Dendritic cell treated with granulocyte-macrophage colony-stimulating factor and Interleukin-4, amounts not matched to agents 40 ng/mL and 50 ng/mL, for 4 days (primary cell): ENCODE measurements around the gene METRN.

Experiments used
- H3K27ac Mint-ChIP-seq: one replicate; pipeline ENCODE4 v1.8.0; 2022; ENCODE audit warnings: mild to moderate bottlenecking, mixed read lengths
- H3K27me3 Mint-ChIP-seq: one replicate; pipeline ENCODE4 v1.8.0; 2022; ENCODE audit warnings: mild to moderate bottlenecking, mixed read lengths
- H3K36me3 Mint-ChIP-seq: one replicate; pipeline ENCODE4 v1.8.0; 2022; ENCODE audit warnings: low read depth, mixed read lengths
- H3K4me1 Mint-ChIP-seq: one replicate; pipeline ENCODE4 v1.8.0; 2022; ENCODE audit warnings: low read depth, mixed read lengths
- H3K4me3 Mint-ChIP-seq: one replicate; pipeline ENCODE4 v1.8.0; 2022; ENCODE audit warnings: mild to moderate bottlenecking, moderate library complexity, mixed read lengths
- H3K9me3 Mint-ChIP-seq: one replicate; pipeline ENCODE4 v1.8.0; 2022; ENCODE audit warnings: mixed read lengths
- intact Hi-C: fragments of 100-400 bp; cut with micrococcal nuclease; formaldehyde crosslinking; loops from one replicate; pipeline ENCODE4 v1.15.0; 2022

The METRN gene

DNA sequence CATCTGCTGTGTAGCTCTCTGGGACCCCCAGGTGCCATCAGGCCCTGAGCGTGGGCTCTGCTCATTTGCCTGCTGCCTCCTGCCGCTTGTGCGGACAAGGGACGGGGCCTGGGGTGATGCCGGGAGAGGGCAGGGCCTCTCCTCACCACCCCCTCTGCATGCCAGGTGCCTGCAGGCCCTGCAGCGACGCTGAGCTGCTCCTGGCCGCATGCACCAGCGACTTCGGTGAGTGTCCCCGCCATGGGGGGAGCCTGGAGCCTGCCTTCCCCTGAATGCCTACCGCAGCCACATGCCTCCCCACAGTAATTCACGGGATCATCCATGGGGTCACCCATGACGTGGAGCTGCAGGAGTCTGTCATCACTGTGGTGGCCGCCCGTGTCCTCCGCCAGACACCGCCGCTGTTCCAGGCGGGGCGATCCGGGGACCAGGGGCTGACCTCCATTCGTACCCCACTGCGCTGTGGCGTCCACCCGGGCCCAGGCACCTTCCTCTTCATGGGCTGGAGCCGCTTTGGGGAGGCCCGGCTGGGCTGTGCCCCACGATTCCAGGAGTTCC, 1.9 kb downstream of the METRN start:
- peaks cover 64% of the 10 kb centered on the region for H3K27me3 Mint-ChIP-seq
- peaks cover 45% of the 10 kb centered on the region for H3K4me1 Mint-ChIP-seq
- intact Hi-C loops, result no loop called here
- no peak overlapping the region for H3K4me3 Mint-ChIP-seq
- H3K36me3 Mint-ChIP-seq, result no peaks in the 10 kb centered on the region
- H3K27ac Mint-ChIP-seq, result no peak overlapping the region
- no peaks in the 10 kb centered on the region for H3K9me3 Mint-ChIP-seq

- peaks cover 3% of the 10 kb centered on the region for H3K36me3 Mint-ChIP-seq
- peaks cover 51% of the 10 kb centered on the region for H3K4me1 Mint-ChIP-seq
- intact Hi-C loops, result no loop called here
- H3K27ac Mint-ChIP-seq, result no peak overlapping the region
- H3K4me3 Mint-ChIP-seq, result no peak overlapping the region
- H3K9me3 Mint-ChIP-seq, result no peaks in the 10 kb centered on the region
- peaks cover 60% of the 10 kb centered on the region for H3K27me3 Mint-ChIP-seq
Observed at GRCh38 chr16:717450-718245, 2.7 kb downstream of the METRN start.

DNA sequence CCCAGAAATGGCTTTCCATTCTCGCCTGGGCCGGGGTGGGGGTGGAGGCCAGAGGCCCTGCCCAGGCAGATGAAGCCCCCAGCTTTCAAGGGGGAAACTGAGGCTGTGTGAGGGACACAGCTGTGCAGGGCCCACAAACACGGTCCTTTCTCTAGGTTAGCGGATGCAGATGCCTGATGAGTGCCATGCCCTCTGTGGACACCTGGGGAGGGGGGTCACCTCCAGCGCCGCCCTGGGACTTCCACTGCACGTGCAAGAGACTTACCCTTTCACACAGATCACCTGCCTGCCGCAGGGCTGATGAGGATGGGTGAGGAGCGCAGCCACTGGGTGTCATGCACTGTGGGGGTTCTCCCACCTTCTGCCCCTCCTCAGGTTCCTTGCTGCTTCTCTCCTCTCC, 3.5 kb downstream of the METRN start:
- Mint-ChIP-seq H3K27me3 (peaks cover 55% of the 10 kb centered on the region), H3K36me3 (peaks cover 11% of the 10 kb centered on the region), H3K27ac (no peak overlapping the region), H3K4me1 (peaks cover 53% of the 10 kb centered on the region), H3K9me3 (no peaks in the 10 kb centered on the region), H3K4me3 (no peak overlapping the region)
- intact Hi-C loops, result no loop called here

- peaks cover 15% of the 10 kb centered on the region for H3K36me3 Mint-ChIP-seq
- peaks cover 52% of the 10 kb centered on the region for H3K4me1 Mint-ChIP-seq
- H3K27ac Mint-ChIP-seq, result no peak overlapping the region
- no peak overlapping the region for H3K4me3 Mint-ChIP-seq
- intact Hi-C loops, result no loop called here
- H3K27me3 Mint-ChIP-seq, result peaks cover 50% of the 10 kb centered on the region
- H3K9me3 Mint-ChIP-seq, result no peaks in the 10 kb centered on the region
Observed at GRCh38 chr16:718922-719321, 4.0 kb downstream of the METRN start.

DNA sequence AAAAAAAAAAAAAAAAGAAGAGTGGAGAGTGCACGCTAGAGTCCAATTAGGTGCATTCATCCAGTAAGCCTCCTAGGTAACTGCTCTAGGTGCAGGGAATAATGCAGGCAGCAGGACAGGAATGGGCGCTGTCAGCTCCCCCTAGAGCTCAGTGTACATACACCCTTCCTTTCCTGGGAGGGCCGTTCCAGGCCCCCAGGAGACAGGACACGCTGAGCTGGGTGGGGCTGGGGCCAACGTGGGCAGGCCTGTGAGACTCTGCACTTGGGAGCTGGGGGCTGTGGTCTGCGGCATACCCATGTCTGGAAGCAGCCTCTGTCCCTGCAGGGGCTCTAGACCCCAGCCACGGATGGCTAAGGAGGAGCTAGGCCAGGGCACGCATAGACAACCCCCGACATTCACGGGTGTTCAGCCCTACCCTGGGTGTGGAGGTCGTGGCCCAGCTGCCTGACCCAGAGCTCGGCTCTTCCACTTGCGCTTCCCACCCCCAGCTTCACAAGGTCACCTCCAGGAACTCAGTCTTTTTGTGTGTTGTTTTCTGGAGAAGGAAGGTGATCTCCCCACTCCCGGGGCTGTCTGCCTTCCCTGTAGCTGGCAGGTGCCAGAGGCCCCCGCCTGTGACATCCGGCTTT, 5.0 kb downstream of the METRN start:
- Mint-ChIP-seq H3K27ac (peak overlapping the region; percentile 78), H3K4me1 (peaks cover 45% of the 10 kb centered on the region), H3K27me3 (peaks cover 43% of the 10 kb centered on the region), H3K36me3 (peaks cover 15% of the 10 kb centered on the region), H3K4me3 (peak overlapping the region; percentile 87), H3K9me3 (no peaks in the 10 kb centered on the region)
- intact Hi-C loops, result no loop called here

DNA sequence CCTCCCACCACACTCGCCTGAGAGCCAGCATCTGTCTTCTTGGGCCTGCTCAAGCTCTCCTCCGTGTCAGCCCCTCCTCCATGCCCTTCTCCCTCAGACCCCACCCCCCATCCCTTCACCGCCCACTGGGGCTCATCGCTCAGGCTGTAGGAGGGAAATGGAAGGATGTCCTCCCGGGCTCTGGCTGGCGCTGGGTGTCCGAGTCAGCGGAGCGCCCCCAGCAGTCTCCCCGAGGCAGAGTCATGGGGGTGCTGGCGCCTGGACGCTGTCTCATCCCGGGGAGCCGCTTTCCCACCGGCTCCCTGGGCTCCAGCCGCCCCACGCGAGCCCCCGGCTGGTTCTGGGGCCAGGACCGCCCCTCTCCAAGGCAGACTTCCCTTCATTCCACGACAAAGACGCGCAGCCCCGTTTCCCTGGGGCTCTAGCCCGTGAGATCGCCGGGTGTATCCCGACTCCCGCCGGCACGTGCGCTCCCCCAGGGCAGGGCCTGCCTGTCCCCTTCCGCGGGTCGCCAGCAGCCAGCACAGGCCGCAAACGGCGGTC, 5.6 kb downstream of the METRN start:
- peak overlapping the region; percentile 78 for H3K27ac Mint-ChIP-seq
- peaks cover 49% of the 10 kb centered on the region for H3K4me1 Mint-ChIP-seq
- intact Hi-C loops, result no loop called here
- peaks cover 49% of the 10 kb centered on the region for H3K27me3 Mint-ChIP-seq
- no peaks in the 10 kb centered on the region for H3K9me3 Mint-ChIP-seq
- H3K4me3 Mint-ChIP-seq, result peak overlapping the region; percentile 87
- peaks cover 15% of the 10 kb centered on the region for H3K36me3 Mint-ChIP-seq

DNA sequence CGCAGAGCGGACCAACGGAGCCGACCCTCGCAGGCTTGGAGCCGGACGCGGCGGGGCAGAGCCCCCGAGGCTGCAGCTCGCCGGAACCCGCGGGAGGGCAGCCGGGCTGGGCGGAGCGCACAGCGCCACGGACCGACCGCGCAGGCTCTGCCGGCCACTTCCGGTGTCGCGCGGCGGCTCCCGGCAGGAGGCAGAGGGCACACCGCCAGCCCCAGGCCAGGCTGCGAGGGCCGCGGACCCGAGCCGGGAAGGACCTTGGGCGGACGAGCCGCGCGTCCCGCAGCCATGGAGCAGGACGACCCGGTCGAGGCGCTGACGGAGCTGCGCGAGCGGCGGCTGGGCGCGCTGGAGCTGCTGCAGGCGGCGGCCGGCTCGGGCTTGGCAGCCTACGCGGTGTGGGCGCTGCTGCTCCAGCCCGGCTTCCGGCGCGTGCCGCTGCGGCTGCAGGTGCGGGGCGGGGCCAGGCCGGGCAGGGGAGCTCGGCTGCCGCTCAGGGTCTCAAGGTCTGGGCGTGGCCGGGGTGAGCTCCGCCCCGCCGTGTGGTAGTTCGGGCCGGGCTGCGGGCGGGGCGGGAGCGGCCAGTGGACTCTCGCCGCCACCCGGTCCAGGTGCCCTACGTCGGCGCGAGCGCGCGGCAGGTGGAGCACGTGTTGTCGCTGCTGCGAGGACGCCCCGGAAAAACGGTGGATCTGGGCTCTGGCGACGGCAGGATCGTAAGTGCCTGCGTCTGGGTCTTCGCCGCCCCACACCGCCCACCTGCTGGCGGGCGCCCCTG, 6.3 kb downstream of the METRN start, which contains the start of gene ANTKMT:
TSS of gene ANTKMT (plus strand) at position 157 of the 775 bp plus-strand sequence. CDS start at position 286, 129 bp downstream.
- Mint-ChIP-seq H3K27me3 (peaks cover 50% of the 10 kb centered on the region), H3K27ac (peak within 1 kb of the TSS; percentile 78), H3K4me1 (peaks cover 43% of the 10 kb centered on the region), H3K4me3 (peak within 1 kb of the TSS; percentile 87), H3K9me3 (no peaks in the 10 kb centered on the region), H3K36me3 (peaks cover 15% of the 10 kb centered on the region)
- intact Hi-C loops, result no loop called here

DNA sequence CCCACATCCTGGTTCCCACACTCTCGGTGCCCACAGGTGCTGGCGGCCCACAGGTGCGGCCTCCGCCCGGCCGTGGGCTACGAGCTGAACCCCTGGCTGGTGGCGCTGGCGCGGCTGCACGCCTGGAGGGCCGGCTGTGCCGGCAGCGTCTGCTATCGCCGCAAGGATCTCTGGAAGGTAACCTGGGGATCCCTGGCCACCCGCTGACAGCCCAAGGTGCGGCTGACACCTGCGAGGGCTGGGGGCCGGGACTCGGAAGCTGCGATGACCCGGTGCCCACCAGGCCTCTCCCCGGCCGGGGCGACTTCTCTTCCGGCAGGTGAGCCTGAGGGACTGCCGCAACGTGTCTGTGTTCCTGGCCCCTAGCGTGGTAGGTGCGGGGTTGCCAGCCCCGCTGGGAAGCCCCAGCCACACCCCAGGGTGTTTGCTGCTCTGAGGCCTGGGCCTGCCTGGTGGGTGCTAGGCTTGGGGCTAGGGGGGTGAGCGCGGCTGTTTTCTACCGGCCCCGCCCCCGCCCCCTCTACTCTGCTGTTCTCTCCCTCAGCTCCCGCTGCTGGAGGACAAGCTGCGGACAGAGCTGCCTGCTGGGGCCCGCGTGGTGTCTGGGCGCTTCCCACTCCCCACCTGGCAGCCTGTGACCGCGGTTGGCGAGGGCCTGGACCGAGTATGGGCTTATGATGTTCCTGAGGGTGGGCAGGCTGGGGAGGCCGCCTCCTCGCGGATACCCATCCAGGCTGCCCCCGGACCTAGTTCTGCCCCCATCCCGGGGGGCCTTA, 7.0 kb downstream of the METRN start:
- peaks cover 48% of the 10 kb centered on the region for H3K27me3 Mint-ChIP-seq
- intact Hi-C loops, result no loop called here

GRCh38 chr16:722835-723633, 8.1 kb downstream of the METRN start:
- Mint-ChIP-seq H3K4me1 (peaks cover 39% of the 10 kb centered on the region), H3K36me3 (peaks cover 15% of the 10 kb centered on the region), H3K27ac (no peak overlapping the region), H3K4me3 (no peak overlapping the region), H3K27me3 (peaks cover 37% of the 10 kb centered on the region), H3K9me3 (no peaks in the 10 kb centered on the region)
- intact Hi-C loops, result no loop called here

More for the DNA sequence above, 7.0 kb downstream of the METRN start:
- H3K4me1 Mint-ChIP-seq, result peaks cover 39% of the 10 kb centered on the region
- peak overlapping the region; percentile 87 for H3K4me3 Mint-ChIP-seq
- peaks cover 15% of the 10 kb centered on the region for H3K36me3 Mint-ChIP-seq
- peak overlapping the region; percentile 51 for H3K27ac Mint-ChIP-seq
- H3K9me3 Mint-ChIP-seq, result no peaks in the 10 kb centered on the region

DNA sequence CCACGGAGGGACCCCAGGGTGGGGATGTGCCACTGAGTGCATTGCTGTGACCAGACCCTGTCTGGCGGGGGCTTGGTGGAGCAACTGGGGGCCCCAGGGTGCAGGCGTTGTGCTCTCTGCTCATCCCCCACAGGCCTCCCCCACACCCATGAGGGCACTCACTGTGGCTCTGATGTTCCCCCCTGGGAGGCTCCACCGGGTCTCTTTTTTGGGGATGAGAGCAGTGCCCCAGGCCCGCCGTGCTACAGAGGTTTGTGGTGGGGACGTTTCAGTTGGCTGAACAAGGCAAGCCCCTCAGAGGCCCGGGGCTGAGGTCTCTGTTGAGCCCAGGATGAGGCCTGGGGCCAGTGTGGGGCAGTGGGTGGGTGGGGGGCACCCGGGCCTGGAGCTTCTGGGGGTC, 8.8 kb downstream of the METRN start:
- Mint-ChIP-seq H3K9me3 (no peaks in the 10 kb centered on the region), H3K36me3 (peaks cover 15% of the 10 kb centered on the region), H3K27me3 (peaks cover 34% of the 10 kb centered on the region), H3K27ac (no peak overlapping the region), H3K4me3 (no peak overlapping the region), H3K4me1 (peaks cover 39% of the 10 kb centered on the region)
- intact Hi-C loops, result no loop called here

- Mint-ChIP-seq H3K27ac (no peak overlapping the region), H3K9me3 (no peaks in the 10 kb centered on the region), H3K36me3 (peaks cover 18% of the 10 kb centered on the region), H3K4me3 (no peak overlapping the region), H3K27me3 (peaks cover 30% of the 10 kb centered on the region), H3K4me1 (peaks cover 32% of the 10 kb centered on the region)
- intact Hi-C loops, result no loop called here
Observed at GRCh38 chr16:724188-725040, 9.5 kb downstream of the METRN start.

DNA sequence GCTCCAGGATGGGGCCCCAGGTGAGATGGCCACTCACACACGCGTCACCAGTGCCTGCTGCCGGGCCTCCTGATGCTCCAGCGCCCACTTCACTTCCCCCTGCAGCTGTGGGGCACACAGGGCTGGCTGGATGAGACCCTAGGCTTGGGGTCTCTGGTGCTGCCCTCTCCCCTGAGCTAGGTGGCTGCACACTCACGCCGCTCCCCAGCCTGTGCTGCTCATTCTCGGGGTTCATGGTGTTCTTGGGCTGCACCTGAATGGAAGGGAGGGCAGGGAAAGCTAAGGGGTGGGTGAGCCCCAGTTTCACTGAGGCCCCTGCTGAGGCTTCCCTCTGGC, 10.1 kb downstream of the METRN start:
- H3K4me1 Mint-ChIP-seq, result peaks cover 27% of the 10 kb centered on the region
- peaks cover 31% of the 10 kb centered on the region for H3K27me3 Mint-ChIP-seq
- H3K9me3 Mint-ChIP-seq, result no peaks in the 10 kb centered on the region
- no peak overlapping the region for H3K4me3 Mint-ChIP-seq
- H3K27ac Mint-ChIP-seq, result no peak overlapping the region
- intact Hi-C loops, result no loop called here
- H3K36me3 Mint-ChIP-seq, result peaks cover 24% of the 10 kb centered on the region
